Urinary bladder (tissue), 4 donors: Measurements from ENCODE around the gene PTPRN2. TPM values are rescaled to one million over a fixed set of nuclear protein-coding genes. Genes with fewer than 3 reads are reported as not detected.
"Not testable (repeated sequence)": the region's sequence is repeated elsewhere in the genome, so short reads cannot be mapped to it uniquely, and the experiment has no call there.

Experiments
- DNase-seq: peaks from one replicate; pipeline ENCODE4 v3.0.0-alpha.2; 2015; ENCODE audit errors: extremely low spot score
- H3K27ac ChIP-seq: one replicate; pipeline ENCODE4 v1.5.1; 2013; ENCODE audit warnings: low read depth, mild to moderate bottlenecking, moderate library complexity
- H3K36me3 ChIP-seq: one replicate; pipeline ENCODE4 v1.6.1; 2013; ENCODE audit warnings: mild to moderate bottlenecking, moderate library complexity; ENCODE audit not compliant: insufficient read depth
- H3K4me1 ChIP-seq: one replicate; pipeline ENCODE4 v1.6.1; 2013; ENCODE audit warnings: mild to moderate bottlenecking, moderate library complexity; ENCODE audit not compliant: insufficient read depth
- H3K4me3 ChIP-seq: one replicate; pipeline ENCODE4 v1.5.1; 2013; ENCODE audit warnings: low read depth, low read length
- WGBS: extraction: QIAGEN DNeasy Blood & Tissue Kit; methylation state at CpG from one replicate; pipeline ENCODE4 v1.1.7; 2013; 5-methylcytosine and 5-hydroxymethylcytosine counted together
- polyA plus RNA-seq: library from polyadenylated mRNA; stranded (reverse); fragments of 200-250 nt; gene quantifications from one replicate; pipeline ENCODE4 v1.2.3, GENCODE V29; 2013
- total RNA-seq: library from RNA; depleted of rRNA; stranded (reverse); fragments of >200 nt; gene quantifications from one replicate; pipeline ENCODE4 v1.2.3, GENCODE V29; 2014
- donor health status: healthy with polysubstance abuse.
- donor health status: healthy.

Gene PTPRN2
- total and polyA plus RNA-seq, 2 donors, result 2.8 to 4.4 TPM

- H3K36me3 ChIP-seq, result no peaks in the 10 kb centered on the region
- no peaks in the 10 kb centered on the region for H3K4me1 ChIP-seq
- H3K27ac ChIP-seq, result no peak overlapping the region
- no peak for DNase-seq
- no peak overlapping the region for H3K4me3 ChIP-seq
- WGBS, result 75% methylated on average over 22 of the region's 22 CpGs
Observed at GRCh38 chr7:158318511-158318913, 269.1 kb downstream of the PTPRN2 start.

- Histone ChIP-seq H3K36me3 (no peaks in the 10 kb centered on the region), H3K4me1 (no peaks in the 10 kb centered on the region), H3K27ac (no peak overlapping the region), H3K4me3 (no peak overlapping the region)
- WGBS, result 25% methylated on average over 59 of the region's 59 CpGs
- no peak for DNase-seq
Observed at GRCh38 chr7:158317238-158318205, 270.1 kb downstream of the PTPRN2 start.

GRCh38 chr7:158316466-158317031 lies 271.1 kb downstream of the PTPRN2 start:
- Histone ChIP-seq H3K27ac (no peak overlapping the region), H3K4me1 (no peaks in the 10 kb centered on the region), H3K4me3 (no peak overlapping the region), H3K36me3 (no peaks in the 10 kb centered on the region)
- DNase-seq, result no peak
- 95% methylated on average over 35 of the region's 35 CpGs for WGBS

- DNase-seq, result no peak
- Histone ChIP-seq H3K27ac (no peak overlapping the region), H3K36me3 (no peaks in the 10 kb centered on the region), H3K4me3 (no peak overlapping the region), H3K4me1 (no peaks in the 10 kb centered on the region)
- 95% methylated on average over 11 of the region's 11 CpGs for WGBS
Observed at GRCh38 chr7:158315881-158316280, 271.7 kb downstream of the PTPRN2 start.

- Histone ChIP-seq H3K4me1 (no peaks in the 10 kb centered on the region), H3K36me3 (no peaks in the 10 kb centered on the region), H3K27ac (no peak overlapping the region), H3K4me3 (no peak overlapping the region)
- 91% methylated on average over 11 of the region's 11 CpGs for WGBS
- no peak for DNase-seq
Observed at GRCh38 chr7:158315326-158315725, 272.3 kb downstream of the PTPRN2 start.

- no peaks in the 10 kb centered on the region for H3K4me1 ChIP-seq
- DNase-seq, result no peak
- H3K4me3 ChIP-seq, result no peak overlapping the region
- H3K36me3 ChIP-seq, result no peaks in the 10 kb centered on the region
- WGBS, result 94% methylated on average over 15 of the region's 15 CpGs
- no peak overlapping the region for H3K27ac ChIP-seq
Observed at GRCh38 chr7:158314394-158314793, 273.2 kb downstream of the PTPRN2 start.

GRCh38 chr7:158313931-158314330 lies 273.7 kb downstream of the PTPRN2 start:
- no peak overlapping the region for H3K4me3 ChIP-seq
- H3K4me1 ChIP-seq, result no peaks in the 10 kb centered on the region
- 85% methylated on average over 10 of the region's 10 CpGs for WGBS
- no peak for DNase-seq
- no peak overlapping the region for H3K27ac ChIP-seq
- H3K36me3 ChIP-seq, result no peaks in the 10 kb centered on the region

GRCh38 chr7:158312789-158313188 lies 274.8 kb downstream of the PTPRN2 start:
- no peak overlapping the region for H3K27ac ChIP-seq
- 96% methylated on average over 10 of the region's 10 CpGs for WGBS
- no peak for DNase-seq
- no peaks in the 10 kb centered on the region for H3K4me1 ChIP-seq
- H3K4me3 ChIP-seq, result no peak overlapping the region
- H3K36me3 ChIP-seq, result no peaks in the 10 kb centered on the region

GRCh38 chr7:158311791-158312190 lies 275.8 kb downstream of the PTPRN2 start:
- 88% methylated on average over 11 of the region's 11 CpGs for WGBS
- Histone ChIP-seq H3K36me3 (no peaks in the 10 kb centered on the region), H3K27ac (no peak overlapping the region), H3K4me3 (no peak overlapping the region), H3K4me1 (no peaks in the 10 kb centered on the region)
- no peak for DNase-seq

GRCh38 chr7:158310924-158311666 lies 276.5 kb downstream of the PTPRN2 start:
- H3K36me3 ChIP-seq, result no peaks in the 10 kb centered on the region
- no peak overlapping the region for H3K27ac ChIP-seq
- no peak overlapping the region for H3K4me3 ChIP-seq
- no peak for DNase-seq
- WGBS, result 73% methylated on average over 17 of the region's 17 CpGs
- no peaks in the 10 kb centered on the region for H3K4me1 ChIP-seq

GRCh38 chr7:158309868-158310763 lies 277.5 kb downstream of the PTPRN2 start:
- H3K4me3 ChIP-seq, result no peak overlapping the region
- DNase-seq, result no peak
- no peak overlapping the region for H3K27ac ChIP-seq
- no peaks in the 10 kb centered on the region for H3K36me3 ChIP-seq
- 90% methylated on average over 29 of the region's 33 CpGs for WGBS
- H3K4me1 ChIP-seq, result no peaks in the 10 kb centered on the region

GRCh38 chr7:158308001-158308400 lies 279.6 kb downstream of the PTPRN2 start:
- WGBS, result 63% methylated on average over 1 of the region's 1 CpG
- H3K4me3 ChIP-seq, result no peak overlapping the region
- DNase-seq, result no peak
- no peaks in the 10 kb centered on the region for H3K36me3 ChIP-seq
- no peaks in the 10 kb centered on the region for H3K4me1 ChIP-seq
- H3K27ac ChIP-seq, result no peak overlapping the region

- DNase-seq, H3K27ac ChIP-seq, H3K4me1 ChIP-seq, H3K36me3 ChIP-seq, H3K4me3 ChIP-seq: not testable (repeated sequence)
- WGBS, result 85% methylated on average over 6 of the region's 6 CpGs
Observed at GRCh38 chr7:158304072-158304471, 283.6 kb downstream of the PTPRN2 start.
